Parathyroid adenoma (tissue), 2 donors: ENCODE measurements around the gene WNT7B.

Source experiments
- H2AFZ ChIP-seq: fragments of 300-600 bp; sonication (generic); one replicate; pipeline ENCODE4 v1.7.0; 2017; ENCODE audit warnings: antibody characterized with exemption, mild to moderate bottlenecking
- H3K27ac ChIP-seq: fragments of 300-600 bp; sonication (generic); one replicate; pipeline ENCODE4 v1.7.0; 2017
- H3K27me3 ChIP-seq: fragments of 300-600 bp; sonication (generic); one replicate; pipeline ENCODE4 v1.7.0; 2017; ENCODE audit warnings: low read length; ENCODE audit not compliant: control insufficient read depth, insufficient read depth
- H3K36me3 ChIP-seq: fragments of 300-600 bp; sonication (generic); one replicate; pipeline ENCODE4 v1.7.0; 2017; ENCODE audit warnings: low read length; ENCODE audit not compliant: control insufficient read depth, insufficient read depth
- H3K4me1 ChIP-seq: fragments of 300-600 bp; sonication (generic); one replicate; pipeline ENCODE4 v1.7.0; 2017; ENCODE audit warnings: control low read depth
- H3K4me2 ChIP-seq: fragments of 300-600 bp; sonication (generic); one replicate; pipeline ENCODE4 v1.7.0; 2017; ENCODE audit warnings: low read length
- H3K4me3 ChIP-seq: fragments of 300-600 bp; sonication (generic); one replicate; pipeline ENCODE4 v1.7.0; 2017; ENCODE audit warnings: low read depth, low read length
- H3K79me2 ChIP-seq: fragments of 300-600 bp; sonication (generic); one replicate; pipeline ENCODE4 v1.7.0; 2017; ENCODE audit warnings: control low read depth
- H3K9ac ChIP-seq: fragments of 300-600 bp; sonication (generic); one replicate; pipeline ENCODE4 v1.7.0; 2017; ENCODE audit warnings: mild to moderate bottlenecking
- H3K9me3 ChIP-seq: fragments of 300-600 bp; sonication (generic); one replicate; pipeline ENCODE4 v1.7.0; 2017; ENCODE audit warnings: low read length; ENCODE audit not compliant: control insufficient read depth
- CTCF ChIP-seq: fragments of 300-600 bp; sonication (generic); IDR thresholded peaks from one replicate; pipeline ENCODE4 v1.7.0; 2017; ENCODE audit warnings: antibody characterized with exemption, mild to moderate bottlenecking
- donor health status: primary hyperparathyroidism.

Gene WNT7B

GRCh38 chr22:45995405-45996101 is 18.6 kb upstream of the WNT7B start:
- H3K27me3 ChIP-seq = no peaks in the 10 kb centered on the region
- H3K4me2 ChIP-seq = no peak overlapping the region
- TF ChIP-seq CTCF = no peak
- H3K4me1 ChIP-seq = peaks cover 12% of the 10 kb centered on the region
- H3K4me3 ChIP-seq = no peak overlapping the region
- no peaks in the 10 kb centered on the region for H3K36me3 ChIP-seq
- no peaks in the 10 kb centered on the region for H3K9me3 ChIP-seq
- no peak overlapping the region for H2AFZ ChIP-seq
- H3K79me2 ChIP-seq = no peaks in the 10 kb centered on the region
- H3K27ac ChIP-seq = peak overlapping the region; percentile 32
- no peak overlapping the region for H3K9ac ChIP-seq

GRCh38 chr22:45994491-45995404 is 17.8 kb upstream of the WNT7B start:
- Histone ChIP-seq H3K79me2 (no peaks in the 10 kb centered on the region), H3K36me3 (no peaks in the 10 kb centered on the region), H3K4me2 (no peak overlapping the region), H3K27me3 (no peaks in the 10 kb centered on the region), H2AFZ (no peak overlapping the region), H3K9ac (no peak overlapping the region), H3K27ac (no peak overlapping the region), H3K9me3 (no peaks in the 10 kb centered on the region), H3K4me1 (peaks cover 12% of the 10 kb centered on the region), H3K4me3 (no peak overlapping the region)
- TF ChIP-seq CTCF = peak; percentile 88

GRCh38 chr22:45993841-45994240 is 16.9 kb upstream of the WNT7B start:
- no peak for TF ChIP-seq CTCF
- H3K4me3 ChIP-seq = no peak overlapping the region
- H3K79me2 ChIP-seq = no peaks in the 10 kb centered on the region
- H3K9ac ChIP-seq = no peak overlapping the region
- H3K9me3 ChIP-seq = no peaks in the 10 kb centered on the region
- H3K4me1 ChIP-seq = peaks cover 12% of the 10 kb centered on the region
- H3K4me2 ChIP-seq = no peak overlapping the region
- H3K36me3 ChIP-seq = no peaks in the 10 kb centered on the region
- H3K27me3 ChIP-seq = no peaks in the 10 kb centered on the region
- H2AFZ ChIP-seq = no peak overlapping the region
- H3K27ac ChIP-seq = no peak overlapping the region

- no peaks in the 10 kb centered on the region for H3K9me3 ChIP-seq
- no peak overlapping the region for H3K4me3 ChIP-seq
- TF ChIP-seq CTCF = no peak
- H3K36me3 ChIP-seq = no peaks in the 10 kb centered on the region
- peaks cover 12% of the 10 kb centered on the region for H3K4me1 ChIP-seq
- H3K27me3 ChIP-seq = no peaks in the 10 kb centered on the region
- H3K4me2 ChIP-seq = no peak overlapping the region
- H3K9ac ChIP-seq = no peak overlapping the region
- no peak overlapping the region for H3K27ac ChIP-seq
- no peak overlapping the region for H2AFZ ChIP-seq
- no peaks in the 10 kb centered on the region for H3K79me2 ChIP-seq
These were observed 16.3 kb upstream of the WNT7B start for GRCh38 chr22:45993143-45993692.
